ENCODE results near the gene ALCAM. TPM values are rescaled to one million over a fixed set of nuclear protein-coding genes. Genes with fewer than 3 reads are reported as not detected.

Gene ALCAM
- total RNA-seq, 4 donors from 2014 or later = 8.0 to 98.4 (median 11.4) TPM

GRCh38 chr3:105497386-105497785 is 130.7 kb downstream of the ALCAM start:
- no peak for ATAC-seq (ENCODE audit: low FRiP score)
- no peak for DNase-seq (ENCODE audit: low spot score)
- no peak for TF ChIP-seq CTCF (IDR thresholded peaks at IDR 0.05)

- ATAC-seq (ENCODE audit: low FRiP score) (no peak), DNase-seq (ENCODE audit: low spot score) (no peak)
- TF ChIP-seq CTCF (IDR thresholded peaks at IDR 0.05) = no peak
These were observed 133.3 kb downstream of the ALCAM start for GRCh38 chr3:105499961-105500360.

- no peak for DNase-seq (ENCODE audit: low spot score)
- TF ChIP-seq CTCF (IDR thresholded peaks at IDR 0.05) = no peak
- no peak for ATAC-seq (ENCODE audit: low FRiP score)
These were observed 135.6 kb downstream of the ALCAM start for GRCh38 chr3:105502333-105502732.

- ATAC-seq (ENCODE audit: low FRiP score) (no peak), DNase-seq (ENCODE audit: low spot score) (no peak)
- no peak for TF ChIP-seq CTCF (IDR thresholded peaks at IDR 0.05)
These were observed 136.5 kb downstream of the ALCAM start for GRCh38 chr3:105503191-105503593.

- ATAC-seq (ENCODE audit: low FRiP score) (no peak), DNase-seq (ENCODE audit: low spot score) (no peak)
- TF ChIP-seq CTCF (IDR thresholded peaks at IDR 0.05) = no peak
These were observed 137.8 kb downstream of the ALCAM start for GRCh38 chr3:105504440-105504951.

GRCh38 chr3:105505170-105505569 is 138.5 kb downstream of the ALCAM start:
- ATAC-seq (ENCODE audit: low FRiP score) = no peak
- no peak for DNase-seq (ENCODE audit: low spot score)
- no peak for TF ChIP-seq CTCF (IDR thresholded peaks at IDR 0.05)

- no peak for TF ChIP-seq CTCF (IDR thresholded peaks at IDR 0.05)
- no peak for ATAC-seq (ENCODE audit: low FRiP score)
These were observed 144.3 kb downstream of the ALCAM start for GRCh38 chr3:105511031-105511430.

More at GRCh38 chr3:105511031-105511430, 144.3 kb downstream of the ALCAM start:
- DNase-seq (ENCODE audit: low spot score) = no peak
